Cardiac fibroblast (primary cell): ENCODE results near the gene ADAT3.

Experiments used
- DNase-seq, 2 donors: peaks; one replicate each; pipeline versions ENCODE4 v3.0.0 to v3.0.0-alpha.2; 2010; ENCODE audit warnings: low read depth in 2 of 2
- H3K4me3 ChIP-seq, 2 donors: replicated peaks in 1 of 2; 1 replicate in 1 of 2; 2 replicates in 1 of 2; pipeline ENCODE4 v1.5.1; 2011; ENCODE audit warnings: low read depth in 2 of 2, low read length in 2 of 2, mild to moderate bottlenecking in 2 of 2, moderate library complexity in 1 of 2
- CTCF ChIP-seq: IDR thresholded peaks from one replicate; pipeline ENCODE4 v1.5.1; 2011; ENCODE audit warnings: low read depth, mild to moderate bottlenecking, low read length, inconsistent platforms

ADAT3 gene

GRCh38 chr19:1955171-1956121, 50.2 kb downstream of the ADAT3 start:
- no peak for TF ChIP-seq CTCF
- no peak overlapping the region for H3K4me3 ChIP-seq
- no peak for DNase-seq

GRCh38 chr19:1956122-1956494, 50.9 kb downstream of the ADAT3 start:
- no peak for TF ChIP-seq CTCF
- H3K4me3 ChIP-seq = no peak overlapping the region
- DNase-seq = no peak

GRCh38 chr19:1956868-1957492, 51.8 kb downstream of the ADAT3 start:
- no peak for DNase-seq
- no peak overlapping the region for H3K4me3 ChIP-seq
- TF ChIP-seq CTCF = no peak

- no peak for DNase-seq
- no peak for TF ChIP-seq CTCF
- H3K4me3 ChIP-seq = no peak overlapping the region
Measured at GRCh38 chr19:1957562-1958248, 52.5 kb downstream of the ADAT3 start.

- TF ChIP-seq CTCF = no peak
- no peak overlapping the region for H3K4me3 ChIP-seq
- no peak for DNase-seq
Measured at GRCh38 chr19:1959928-1960589, 54.9 kb downstream of the ADAT3 start.
